CD14-positive monocyte (primary cell): Measurements from ENCODE around the gene SLC24A3. TPM values are rescaled to one million over a fixed set of nuclear protein-coding genes. Genes with fewer than 3 reads are reported as not detected.

Experiments
- DNase-seq, 3 donors: peaks; one replicate each; pipeline ENCODE4 v3.0.0-alpha.2; 2011 to 2022
- H2AFZ ChIP-seq: 2 replicates; pipeline ENCODE4 v1.6.0; 2012; ENCODE audit warnings: mild to moderate bottlenecking, low read depth, low read length, inconsistent platforms; ENCODE audit not compliant: insufficient read depth, poor library complexity, severe bottlenecking
- H3K27ac ChIP-seq, 2 donors: 1 replicate in 1 of 2; 2 replicates in 1 of 2; pipeline ENCODE4 v1.5.1; 2012 to 2013; ENCODE audit warnings: low read length in 2 of 2, control low read depth in 1 of 2, inconsistent platforms in 1 of 2, low read depth in 1 of 2, mild to moderate bottlenecking in 1 of 2
- H3K27me3 ChIP-seq, 2 donors: one replicate each; pipeline versions ENCODE4 v1.6.0 to v1.6.1; 2011 to 2013; ENCODE audit warnings: low read length in 2 of 2; ENCODE audit not compliant: control insufficient read depth in 2 of 2, insufficient read depth in 2 of 2
- H3K36me3 ChIP-seq, 2 donors: replicated peaks in 1 of 2; 1 replicate in 1 of 2; 2 replicates in 1 of 2; pipeline versions ENCODE4 v1.5.1 to v1.6.1; 2012 to 2013; ENCODE audit warnings: low read length in 2 of 2, control low read depth in 1 of 2, inconsistent platforms in 1 of 2, mild to moderate bottlenecking in 1 of 2; ENCODE audit not compliant: insufficient read depth in 2 of 2, control insufficient read depth in 1 of 2
- H3K4me1 ChIP-seq, 2 donors: 1 replicate in 1 of 2; 2 replicates in 1 of 2; pipeline versions ENCODE4 v1.5.1 to v1.6.1; 2012 to 2013; ENCODE audit warnings: low read length in 2 of 2, control low read depth in 1 of 2, inconsistent platforms in 1 of 2, mild to moderate bottlenecking in 1 of 2, moderate library complexity in 1 of 2; ENCODE audit not compliant: insufficient read depth in 2 of 2, control insufficient read depth in 1 of 2
- H3K4me2 ChIP-seq: replicated peaks from 2 replicates; pipeline ENCODE3; 2012; ENCODE audit warnings: low read length, moderate library complexity, mild to moderate bottlenecking; ENCODE audit not compliant: poor library complexity, severe bottlenecking; ENCODE audit errors: extremely low read depth
- H3K4me3 ChIP-seq, 3 experiments: fragments of 200-600 bp in 1 of 3; sonication (generic) in 1 of 3; replicated peaks in 1 of 3; 1 replicate in 2 of 3; 2 replicates in 1 of 3; pipeline ENCODE4 v1.5.1; 2011 to 2013; ENCODE audit warnings: low read length in 3 of 3, mild to moderate bottlenecking in 3 of 3, control low read depth in 2 of 3, low read depth in 2 of 3, inconsistent platforms in 1 of 3, moderate library complexity in 1 of 3
- H3K79me2 ChIP-seq: 2 replicates; pipeline ENCODE4 v1.6.0; 2012; ENCODE audit warnings: mild to moderate bottlenecking, control low read depth, inconsistent platforms, low read length, moderate library complexity; ENCODE audit not compliant: insufficient read depth
- H3K9ac ChIP-seq: 2 replicates; pipeline ENCODE4 v1.6.0; 2017; ENCODE audit warnings: low read length, mild to moderate bottlenecking; ENCODE audit not compliant: insufficient read depth, poor library complexity, severe bottlenecking
- H3K9me3 ChIP-seq, 2 donors: replicated peaks in 1 of 2; 1 replicate in 1 of 2; 2 replicates in 1 of 2; pipeline versions ENCODE4 v1.5.1 to v1.6.1; 2012 to 2013; ENCODE audit warnings: low read length in 2 of 2, control low read depth in 1 of 2; ENCODE audit not compliant: control insufficient read depth in 1 of 2, insufficient read depth in 1 of 2
- H4K20me1 ChIP-seq: 2 replicates; pipeline ENCODE4 v1.6.0; 2012; ENCODE audit warnings: mild to moderate bottlenecking, low read length, control low read depth, moderate library complexity; ENCODE audit not compliant: insufficient read depth
- H3K27ac Mint-ChIP-seq, 7 donors: one replicate each; pipeline ENCODE4 v1.8.0; 2020; ENCODE audit warnings: mild to moderate bottlenecking in 7 of 7, mixed read lengths in 7 of 7, moderate library complexity in 6 of 7, inconsistent platforms in 2 of 7
- H3K27me3 Mint-ChIP-seq, 3 donors: one replicate each; pipeline ENCODE4 v1.8.0; 2021 to 2022; ENCODE audit warnings: low read depth in 3 of 3, mild to moderate bottlenecking in 3 of 3, mixed read lengths in 3 of 3, moderate library complexity in 3 of 3, inconsistent platforms in 1 of 3
- H3K36me3 Mint-ChIP-seq, 2 donors: one replicate each; pipeline ENCODE4 v1.8.0; 2020; ENCODE audit warnings: mixed read lengths in 2 of 2, inconsistent platforms in 1 of 2, mild to moderate bottlenecking in 1 of 2
- H3K4me1 Mint-ChIP-seq: one replicate; pipeline ENCODE4 v1.8.0; 2020; ENCODE audit warnings: mild to moderate bottlenecking, mixed read lengths
- H3K4me3 Mint-ChIP-seq, 2 donors: one replicate each; pipeline ENCODE4 v1.8.0; 2020; ENCODE audit warnings: mild to moderate bottlenecking in 2 of 2, mixed read lengths in 2 of 2, moderate library complexity in 1 of 2
- H3K9me3 Mint-ChIP-seq, 7 donors: one replicate each; pipeline ENCODE4 v1.8.0; 2020 to 2022; ENCODE audit warnings: mixed read lengths in 7 of 7, mild to moderate bottlenecking in 6 of 7, moderate library complexity in 6 of 7, inconsistent platforms in 2 of 7
- WGBS: methylation state at CpG from one replicate; pipeline ENCODE4 v1.1.5; 2013; ENCODE audit warnings: missing lambda C conversion rate; ENCODE audit not compliant: insufficient coverage; 5-methylcytosine and 5-hydroxymethylcytosine counted together
- intact Hi-C, 2 donors: fragments of 100-400 bp; cut with micrococcal nuclease; formaldehyde crosslinking; loops; one replicate each; pipeline versions ENCODE4 v1.15.0 to v1.15.1; 2023
- polyA plus RNA-seq, 3 donors: library from polyadenylated mRNA; depleted of rRNA in 1 of 3; unstranded in 2 of 3; stranded (reverse) in 1 of 3; fragments of 300-500 nt in 2 of 3; fragments of >200 nt in 1 of 3; fragmentation: Illumina TruSeq in 2 of 3; gene quantifications; 1 replicate in 2 of 3; 2 replicates in 1 of 3; pipeline ENCODE4 v1.2.3, GENCODE V29; 2012 to 2021
- TF ChIP-seq, protein P1 (sequence below): fragments of 200-600 bp; IDR thresholded peaks from one replicate; pipeline ENCODE4 v1.8.0; 2022; ENCODE audit warnings: antibody characterized with exemption, mild to moderate bottlenecking

The SLC24A3 gene
- polyA plus RNA-seq, 3 donors = 0.04 to 0.08 TPM; not detected in 1

DNA sequence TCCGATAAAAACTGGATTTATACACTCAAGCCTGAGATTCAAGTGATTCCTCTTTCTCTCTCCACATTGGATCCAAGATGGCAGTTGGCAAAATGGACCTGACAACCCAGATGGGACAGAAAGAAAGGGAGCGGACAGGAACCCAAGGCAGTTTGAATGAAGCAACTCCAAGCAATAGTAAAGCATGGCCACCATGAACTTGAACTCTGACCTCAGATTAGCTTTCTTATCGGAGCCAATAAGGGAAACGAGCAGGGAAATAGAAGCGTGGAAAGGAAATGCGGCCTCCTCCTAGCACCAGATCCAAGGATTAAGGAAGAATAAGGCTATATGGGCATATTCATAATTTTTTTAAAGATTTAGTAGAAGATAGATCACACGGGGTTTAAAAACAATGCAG lies 332.2 kb downstream of the SLC24A3 start:
- DNase-seq = no peak
- peaks cover 0 to 2% (median 1%) of the 10 kb centered on the region in 3 donors for H3K27me3 Mint-ChIP-seq
- Histone ChIP-seq H3K4me1 (no peaks in the 10 kb centered on the region), H3K79me2 (no peaks in the 10 kb centered on the region), H4K20me1 (no peaks in the 10 kb centered on the region), H3K9ac (no peak overlapping the region), H2AFZ (no peak overlapping the region), H3K9me3 (no peaks in the 10 kb centered on the region), H3K27me3 (no peaks in the 10 kb centered on the region), H3K36me3 (no peaks in the 10 kb centered on the region), H3K4me3 (no peak overlapping the region), H3K4me2 (no peak overlapping the region), H3K27ac (no peak overlapping the region)
- WGBS = 100% methylated on average over 4 of the region's 7 CpGs
- intact Hi-C loops = no loop called here
- H3K36me3 Mint-ChIP-seq = no peaks in the 10 kb centered on the region
- no peak overlapping the region for H3K27ac Mint-ChIP-seq
- H3K4me3 Mint-ChIP-seq = no peak overlapping the region
- TF ChIP-seq, protein P1, sequence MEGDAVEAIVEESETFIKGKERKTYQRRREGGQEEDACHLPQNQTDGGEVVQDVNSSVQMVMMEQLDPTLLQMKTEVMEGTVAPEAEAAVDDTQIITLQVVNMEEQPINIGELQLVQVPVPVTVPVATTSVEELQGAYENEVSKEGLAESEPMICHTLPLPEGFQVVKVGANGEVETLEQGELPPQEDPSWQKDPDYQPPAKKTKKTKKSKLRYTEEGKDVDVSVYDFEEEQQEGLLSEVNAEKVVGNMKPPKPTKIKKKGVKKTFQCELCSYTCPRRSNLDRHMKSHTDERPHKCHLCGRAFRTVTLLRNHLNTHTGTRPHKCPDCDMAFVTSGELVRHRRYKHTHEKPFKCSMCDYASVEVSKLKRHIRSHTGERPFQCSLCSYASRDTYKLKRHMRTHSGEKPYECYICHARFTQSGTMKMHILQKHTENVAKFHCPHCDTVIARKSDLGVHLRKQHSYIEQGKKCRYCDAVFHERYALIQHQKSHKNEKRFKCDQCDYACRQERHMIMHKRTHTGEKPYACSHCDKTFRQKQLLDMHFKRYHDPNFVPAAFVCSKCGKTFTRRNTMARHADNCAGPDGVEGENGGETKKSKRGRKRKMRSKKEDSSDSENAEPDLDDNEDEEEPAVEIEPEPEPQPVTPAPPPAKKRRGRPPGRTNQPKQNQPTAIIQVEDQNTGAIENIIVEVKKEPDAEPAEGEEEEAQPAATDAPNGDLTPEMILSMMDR = no peak
- peaks cover 3% of the 10 kb centered on the region for H3K4me1 Mint-ChIP-seq
- no peaks in the 10 kb centered on the region for H3K9me3 Mint-ChIP-seq

DNA sequence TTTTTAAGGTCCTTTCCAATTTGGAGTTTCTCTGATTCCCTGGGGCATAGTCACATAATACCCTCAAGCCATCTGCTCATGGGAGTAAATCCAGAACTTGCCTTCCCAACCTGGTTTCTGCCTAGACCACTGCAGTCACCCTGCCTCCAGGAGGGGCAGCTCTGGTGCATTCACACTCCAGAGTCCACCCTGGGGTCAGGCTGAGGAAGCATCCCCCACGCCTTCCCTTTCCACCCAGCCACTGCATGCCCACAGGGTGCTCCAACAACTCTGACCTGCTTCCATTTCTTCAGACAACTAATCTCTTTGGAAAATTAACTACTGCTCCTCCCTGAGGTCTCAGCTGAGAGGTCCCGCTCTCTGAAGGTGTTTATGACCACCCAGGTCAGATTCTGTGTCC lies 334.2 kb downstream of the SLC24A3 start:
- H3K27ac ChIP-seq = no peak overlapping the region
- Mint-ChIP-seq H3K9me3 (no peaks in the 10 kb centered on the region), H3K27me3 (peaks cover 0 to 2% (median 1%) of the 10 kb centered on the region in 3 donors), H3K27ac (no peak overlapping the region), H3K4me1 (peaks cover 3% of the 10 kb centered on the region), H3K36me3 (no peaks in the 10 kb centered on the region), H3K4me3 (no peak overlapping the region)
- no peak overlapping the region for H3K4me3 ChIP-seq
- no peaks in the 10 kb centered on the region for H3K9me3 ChIP-seq
- H3K4me2 ChIP-seq = no peak overlapping the region
- TF ChIP-seq, protein P1 = no peak
- H2AFZ ChIP-seq = no peak overlapping the region
- H3K36me3 ChIP-seq = no peaks in the 10 kb centered on the region
- 100% methylated on average over 2 of the region's 2 CpGs for WGBS
- H4K20me1 ChIP-seq = no peaks in the 10 kb centered on the region
- no peak for DNase-seq
- no peaks in the 10 kb centered on the region for H3K27me3 ChIP-seq
- no peaks in the 10 kb centered on the region for H3K79me2 ChIP-seq
- intact Hi-C loops = no loop called here
- no peak overlapping the region for H3K9ac ChIP-seq
- H3K4me1 ChIP-seq = no peaks in the 10 kb centered on the region
